ENCODE measurements around the gene MBP. TPM values are rescaled to one million over a fixed set of nuclear protein-coding genes. Genes with fewer than 3 reads are reported as not detected.

Gene MBP
- total and polyA plus RNA-seq, 2 donors (not counting 3 experiments of a cell fraction or from before 2014, with no cell fraction given), result 1.7 to 2.3 TPM

DNA sequence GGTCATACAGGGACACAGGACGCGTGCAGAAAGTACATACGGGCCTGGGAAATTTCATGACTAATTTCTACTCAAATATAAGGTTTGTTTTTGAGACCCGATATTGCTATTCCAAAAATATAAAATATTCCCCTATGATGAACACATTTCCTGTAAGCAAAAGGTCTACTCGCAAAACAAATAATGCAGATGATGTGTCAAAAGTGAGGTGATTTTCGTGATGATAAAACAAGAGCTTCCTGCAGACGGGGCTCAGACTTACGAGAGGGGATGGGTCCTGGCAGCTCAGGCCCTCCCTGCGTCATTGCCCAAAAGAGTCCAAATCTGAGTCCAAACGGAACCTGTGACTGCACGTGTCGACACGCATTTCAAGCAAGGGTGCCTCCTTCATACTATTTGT, 62.7 kb downstream of the MBP start:
- DNase-seq (ENCODE audit: low read depth, low spot score), result no peak
- no TSS peak for BruUV-seq (replicated peaks)
- Histone ChIP-seq H2AFZ (ENCODE audit: low read depth, low read length) (no peak overlapping the region), H3K79me2 (ENCODE audit: control insufficient read depth, insufficient read depth, low read length) (no peaks in the 10 kb centered on the region), H3K27ac (ENCODE audit: insufficient read depth, low read depth, low read length) (peak overlapping the region; percentile 28), H3K4me1 (ENCODE audit: control insufficient read depth, extremely low read depth, insufficient read depth, low read length) (peaks cover 66% of the 10 kb centered on the region), H3K27me3 (ENCODE audit: control insufficient read depth in 2 of 2, insufficient read depth in 2 of 2, low read length in 2 of 2) (no peaks in the 10 kb centered on the region), H4K20me1 (replicated peaks; ENCODE audit: control insufficient read depth, extremely low read depth, insufficient read depth, low read length) (no peaks in the 10 kb centered on the region), H3K4me2 (ENCODE audit: insufficient read depth, low read length) (no peak overlapping the region), H3K4me3 (replicated peaks in 1 of 3; ENCODE audit: insufficient read depth in 1 of 3, low read depth in 1 of 3, low read length in 3 of 3) (no peak overlapping the region), H3K9ac (replicated peaks; ENCODE audit: extremely low read depth, insufficient read depth, low read length) (no peak overlapping the region), H3K9me3 (replicated peaks; ENCODE audit: control insufficient read depth, insufficient read depth, low read length) (no peaks in the 10 kb centered on the region), H3K9me1 (replicated peaks; ENCODE audit: control insufficient read depth, extremely low read depth, insufficient read depth, low read length) (no peaks in the 10 kb centered on the region), H3K36me3 (ENCODE audit: control insufficient read depth in 2 of 2, extremely low read depth in 1 of 2, insufficient read depth in 2 of 2, low read length in 2 of 2) (no peaks in the 10 kb centered on the region)
- TF ChIP-seq FOS (IDR thresholded peaks at IDR 0.05; ENCODE audit: borderline replicate concordance, insufficient read depth, low read length) (no peak), JUN (IDR thresholded peaks at IDR 0.05; ENCODE audit: borderline replicate concordance, insufficient read depth, insufficient read length, low read depth) (no peak), POLR2A (IDR thresholded peaks at IDR 0.05; ENCODE audit: low read depth, low read length) (no peak), GATA2 (IDR thresholded peaks at IDR 0.05; ENCODE audit: insufficient read depth, insufficient read length, low read depth, low read length) (no peak)
- TF ChIP-seq, protein P1, sequence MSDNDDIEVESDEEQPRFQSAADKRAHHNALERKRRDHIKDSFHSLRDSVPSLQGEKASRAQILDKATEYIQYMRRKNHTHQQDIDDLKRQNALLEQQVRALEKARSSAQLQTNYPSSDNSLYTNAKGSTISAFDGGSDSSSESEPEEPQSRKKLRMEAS (IDR thresholded peaks at IDR 0.05; ENCODE audit: insufficient read depth, insufficient read length), result no peak
- no peak for FAIRE-seq
- POLR2A ChIA-PET, result interaction anchor here (1.5 kb wide), 1 partner anchor 32 kb away, joined by 5 read pairs; no protein-coding TSS in a partner anchor
- intact Hi-C loops (cut with micrococcal nuclease), result loop anchor here (5.0 kb wide), 1 partner anchor 62 kb away; the partner anchor contains the start of gene MBP
- dilution Hi-C loops (cut with MboI; ENCODE audit: extremely low pct_ligation_motif_present, low sequenced_read_pairs), result no loop called here
- CTCF ChIA-PET, result interaction anchor here (1.0 to 2.7 kb wide), 4 partner anchors 15 to 141 kb away, joined by 3 to 23 read pairs (median 4); no protein-coding TSS in a partner anchor

DNA sequence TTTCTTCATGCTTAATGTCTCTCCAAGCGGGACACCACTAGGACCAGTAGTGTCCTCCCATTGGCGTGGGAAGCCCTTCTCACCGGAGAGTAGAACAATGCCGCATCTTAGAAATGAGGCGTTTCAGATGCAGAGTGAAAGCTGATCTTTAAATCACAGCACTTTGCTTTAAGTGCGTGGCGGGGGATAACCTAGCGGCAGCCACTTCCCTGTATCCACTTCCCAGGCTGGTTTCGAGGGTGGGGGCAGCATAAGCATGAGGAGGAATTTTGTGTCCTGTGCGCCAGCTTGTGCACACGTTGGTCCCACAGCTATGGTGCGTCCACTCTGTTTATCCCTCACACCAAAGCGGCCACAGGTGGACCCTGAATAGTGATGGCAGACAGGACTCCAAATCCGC, 63.1 kb downstream of the MBP start:
- H3K27me3 ChIP-seq (ENCODE audit: control insufficient read depth in 2 of 2, insufficient read depth in 2 of 2, low read length in 2 of 2), result no peaks in the 10 kb centered on the region
- no peaks in the 10 kb centered on the region for H3K36me3 ChIP-seq (ENCODE audit: control insufficient read depth in 2 of 2, extremely low read depth in 1 of 2, insufficient read depth in 2 of 2, low read length in 2 of 2)
- no peak overlapping the region for H3K4me2 ChIP-seq (ENCODE audit: insufficient read depth, low read length)
- H3K4me1 ChIP-seq (ENCODE audit: control insufficient read depth, extremely low read depth, insufficient read depth, low read length), result peaks cover 68% of the 10 kb centered on the region
- no peak overlapping the region for H2AFZ ChIP-seq (ENCODE audit: low read depth, low read length)
- no peak overlapping the region for H3K27ac ChIP-seq (ENCODE audit: insufficient read depth, low read depth, low read length)
- FAIRE-seq (no peak), DNase-seq (ENCODE audit: low read depth, low spot score) (no peak)
- intact Hi-C loops (cut with micrococcal nuclease) (loop anchor here (5.0 kb wide), 1 partner anchor 63 kb away; the partner anchor contains the start of gene MBP), dilution Hi-C loops (cut with MboI; ENCODE audit: extremely low pct_ligation_motif_present, low sequenced_read_pairs) (no loop called here)
- no peak overlapping the region for H3K4me3 ChIP-seq (replicated peaks in 1 of 3; ENCODE audit: insufficient read depth in 1 of 3, low read depth in 1 of 3, low read length in 3 of 3)
- H3K79me2 ChIP-seq (ENCODE audit: control insufficient read depth, insufficient read depth, low read length), result no peaks in the 10 kb centered on the region
- H3K9me3 ChIP-seq (replicated peaks; ENCODE audit: control insufficient read depth, insufficient read depth, low read length), result no peaks in the 10 kb centered on the region
- CTCF ChIA-PET, result interaction anchor here (1.0 to 2.8 kb wide), 7 partner anchors 14 to 142 kb away, joined by 3 to 23 read pairs (median 4); no protein-coding TSS in a partner anchor
- TF ChIP-seq POLR2AphosphoS5 (IDR thresholded peaks at IDR 0.05; ENCODE audit: insufficient read depth, low read depth, low read length) (no peak), EZH2 (IDR thresholded peaks at IDR 0.05; ENCODE audit: borderline replicate concordance, low read depth, low read length, severe bottlenecking) (no peak), GATA2 (IDR thresholded peaks at IDR 0.05; ENCODE audit: insufficient read depth, insufficient read length, low read depth, low read length) (no peak), JUN (IDR thresholded peaks at IDR 0.05; ENCODE audit: borderline replicate concordance, insufficient read depth, insufficient read length, low read depth) (no peak), FOS (IDR thresholded peaks at IDR 0.05; ENCODE audit: borderline replicate concordance, insufficient read depth, low read length) (no peak)
- TF ChIP-seq, protein P2, sequence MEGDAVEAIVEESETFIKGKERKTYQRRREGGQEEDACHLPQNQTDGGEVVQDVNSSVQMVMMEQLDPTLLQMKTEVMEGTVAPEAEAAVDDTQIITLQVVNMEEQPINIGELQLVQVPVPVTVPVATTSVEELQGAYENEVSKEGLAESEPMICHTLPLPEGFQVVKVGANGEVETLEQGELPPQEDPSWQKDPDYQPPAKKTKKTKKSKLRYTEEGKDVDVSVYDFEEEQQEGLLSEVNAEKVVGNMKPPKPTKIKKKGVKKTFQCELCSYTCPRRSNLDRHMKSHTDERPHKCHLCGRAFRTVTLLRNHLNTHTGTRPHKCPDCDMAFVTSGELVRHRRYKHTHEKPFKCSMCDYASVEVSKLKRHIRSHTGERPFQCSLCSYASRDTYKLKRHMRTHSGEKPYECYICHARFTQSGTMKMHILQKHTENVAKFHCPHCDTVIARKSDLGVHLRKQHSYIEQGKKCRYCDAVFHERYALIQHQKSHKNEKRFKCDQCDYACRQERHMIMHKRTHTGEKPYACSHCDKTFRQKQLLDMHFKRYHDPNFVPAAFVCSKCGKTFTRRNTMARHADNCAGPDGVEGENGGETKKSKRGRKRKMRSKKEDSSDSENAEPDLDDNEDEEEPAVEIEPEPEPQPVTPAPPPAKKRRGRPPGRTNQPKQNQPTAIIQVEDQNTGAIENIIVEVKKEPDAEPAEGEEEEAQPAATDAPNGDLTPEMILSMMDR (IDR thresholded peaks at IDR 0.05; ENCODE audit: extremely low read depth in 1 of 2, insufficient read depth in 1 of 2, low read depth in 1 of 2, low read length in 2 of 2), result no peak
- POLR2A ChIA-PET, result interaction anchor here (1.5 kb wide), 1 partner anchor 32 kb away, joined by 5 read pairs; no protein-coding TSS in a partner anchor
- H3K9ac ChIP-seq (replicated peaks; ENCODE audit: extremely low read depth, insufficient read depth, low read length), result no peak overlapping the region
- no peaks in the 10 kb centered on the region for H4K20me1 ChIP-seq (replicated peaks; ENCODE audit: control insufficient read depth, extremely low read depth, insufficient read depth, low read length)
- H3K9me1 ChIP-seq (replicated peaks; ENCODE audit: control insufficient read depth, extremely low read depth, insufficient read depth, low read length), result no peaks in the 10 kb centered on the region
- no TSS peak for BruUV-seq (replicated peaks)

Measured in endothelial cell of umbilical vein (primary cell).